Neural cell (in vitro differentiated cells): ENCODE measurements around the gene FOXN1. TPM values are rescaled to one million over a fixed set of nuclear protein-coding genes. Genes with fewer than 3 reads are reported as not detected.
A peak's percentile ranks its signal among the peaks of the same experiment; 100 is the strongest.

Source experiments
- H2AFZ ChIP-seq: fragments of 200-600, 300-800 bp; sonication (generic), shearing (Covaris generic); 2 replicates; pipeline ENCODE4 v1.6.0; 2014; ENCODE audit warnings: low read depth, mild to moderate bottlenecking, antibody characterized with exemption, low read length, moderate library complexity
- H3F3A ChIP-seq: fragments of 200-600 bp; shearing (Covaris generic); 2 replicates; pipeline ENCODE4 v1.6.1; 2016; ENCODE audit warnings: mild to moderate bottlenecking, moderate library complexity, mixed read lengths, antibody characterized with exemption, low read length; ENCODE audit not compliant: insufficient read depth, poor library complexity, severe bottlenecking
- H3K27ac ChIP-seq: fragments of 200-600, 300-800 bp; sonication (generic), shearing (Covaris generic); 2 replicates; pipeline ENCODE4 v1.5.1; 2014; ENCODE audit warnings: mild to moderate bottlenecking, low read length, moderate library complexity
- H3K27me3 ChIP-seq: fragments of 300-800, 200-600 bp; sonication (generic), shearing (Covaris generic); 2 replicates; pipeline ENCODE4 v1.6.0; 2014; ENCODE audit warnings: mild to moderate bottlenecking, low read depth, low read length, moderate library complexity; ENCODE audit not compliant: insufficient read depth
- H3K36me3 ChIP-seq: fragments of 300-800, 200-600 bp; sonication (generic), shearing (Covaris generic); 2 replicates; pipeline ENCODE4 v1.5.1; 2014; ENCODE audit warnings: mild to moderate bottlenecking, antibody characterized with exemption, low read length, moderate library complexity; ENCODE audit not compliant: insufficient read depth
- H3K4me2 ChIP-seq: fragments of 300-800, 200-600 bp; sonication (generic), shearing (Covaris generic); 2 replicates; pipeline ENCODE4 v1.6.0; 2014; ENCODE audit warnings: mild to moderate bottlenecking, low read length
- H3K4me3 ChIP-seq: fragments of 300-800, 200-600 bp; sonication (generic), shearing (Covaris generic); 2 replicates; pipeline ENCODE4 v1.5.1; 2014; ENCODE audit warnings: mild to moderate bottlenecking, low read length, moderate library complexity
- H3K79me2 ChIP-seq: fragments of 200-600 bp; shearing (Covaris generic); replicated peaks from 2 replicates; pipeline ENCODE4 v1.6.0; 2014; ENCODE audit warnings: mild to moderate bottlenecking, low read length, moderate library complexity; ENCODE audit not compliant: insufficient read depth
- H3K9ac ChIP-seq: fragments of 300-800, 200-600 bp; sonication (generic), shearing (Covaris generic); 2 replicates; pipeline ENCODE4 v1.6.1; 2016; ENCODE audit warnings: mild to moderate bottlenecking, low read length, mixed read lengths
- H3K9me2 ChIP-seq: fragments of 200-600 bp; shearing (Covaris generic); 2 replicates; pipeline ENCODE4 v1.6.1; 2016; ENCODE audit warnings: mild to moderate bottlenecking, low read length, mixed read lengths; ENCODE audit not compliant: insufficient read depth
- H3K9me3 ChIP-seq: fragments of 200-600, 300-800 bp; sonication (generic), shearing (Covaris generic); 2 replicates; pipeline ENCODE4 v1.6.1; 2016; ENCODE audit warnings: mild to moderate bottlenecking, mixed run types, low read length, moderate library complexity, mixed read lengths
- H4K20me1 ChIP-seq: fragments of 200-600 bp; shearing (Covaris generic); 2 replicates; pipeline ENCODE4 v1.6.1; 2016; ENCODE audit warnings: mild to moderate bottlenecking, mixed run types; ENCODE audit not compliant: insufficient read depth
- EP300 ChIP-seq: fragments of 450-650 bp; conservative IDR thresholded peaks from 2 replicates; pipeline ENCODE4 v1.6.1; 2014; ENCODE audit warnings: antibody characterized with exemption, mild to moderate bottlenecking, moderate library complexity; ENCODE audit not compliant: poor library complexity, severe bottlenecking
- EZH2 ChIP-seq: fragments of 200-600, 300-800 bp; shearing (Covaris generic), sonication (generic); IDR thresholded peaks from 2 replicates; pipeline ENCODE4 v1.6.1; 2014; ENCODE audit warnings: antibody characterized with exemption, low read length, borderline replicate concordance, mild to moderate bottlenecking; ENCODE audit not compliant: insufficient read depth, poor library complexity, severe bottlenecking
- MXI1 ChIP-seq: fragments of 450-650 bp; conservative IDR thresholded peaks from 2 replicates; pipeline ENCODE4 v1.6.1; 2014; ENCODE audit warnings: antibody characterized with exemption, mild to moderate bottlenecking; ENCODE audit not compliant: poor library complexity, severe bottlenecking
- POLR2AphosphoS5 ChIP-seq: IDR thresholded peaks from 2 replicates; pipeline ENCODE4 v1.6.1; 2012
- RAD21 ChIP-seq: fragments of 450-650 bp; conservative IDR thresholded peaks from 2 replicates; pipeline ENCODE4 v1.6.1; 2014; ENCODE audit warnings: antibody characterized with exemption, mild to moderate bottlenecking, moderate library complexity
- SMC3 ChIP-seq: fragments of 450-650 bp; conservative IDR thresholded peaks from 2 replicates; pipeline ENCODE4 v1.6.1; 2014; ENCODE audit warnings: antibody characterized with exemption, mild to moderate bottlenecking, moderate library complexity; ENCODE audit not compliant: poor library complexity
- TAF1 ChIP-seq: IDR thresholded peaks from 2 replicates; pipeline ENCODE4 v1.6.1; 2012; ENCODE audit warnings: low read depth
- polyA plus RNA-seq: library from polyadenylated mRNA; depleted of rRNA; stranded (reverse); fragments of >200 nt; gene quantifications from 2 replicates; pipeline ENCODE4 v1.2.3, GENCODE V29; 2014
- TF ChIP-seq, protein P1 (sequence below): fragments of 450-650 bp; IDR thresholded peaks from 2 replicates; pipeline ENCODE4 v1.5.1; 2014; ENCODE audit warnings: antibody characterized with exemption, mild to moderate bottlenecking, moderate library complexity; ENCODE audit not compliant: poor library complexity, severe bottlenecking
- TF ChIP-seq, protein P2 (sequence below): IDR thresholded peaks from 2 replicates; pipeline ENCODE4 v1.6.1; 2012; ENCODE audit warnings: borderline replicate concordance

Gene FOXN1
- polyA plus RNA-seq, 1 donor from 2014 or later: not detected

- no peak overlapping the region for H3K9ac ChIP-seq
- no peaks in the 10 kb centered on the region for H3K9me2 ChIP-seq
- H3K36me3 ChIP-seq: no peaks in the 10 kb centered on the region
- no peaks in the 10 kb centered on the region for H3K27me3 ChIP-seq
- H3K27ac ChIP-seq: no peak overlapping the region
- H3K4me3 ChIP-seq: no peak overlapping the region
- H3K79me2 ChIP-seq: no peaks in the 10 kb centered on the region
- no peaks in the 10 kb centered on the region for H3K9me3 ChIP-seq
- H3F3A ChIP-seq: no peaks in the 10 kb centered on the region
- TF ChIP-seq EZH2 (no peak), SMC3 (peak; percentile 88), RAD21 (peak; percentile 83)
- TF ChIP-seq, protein P1, sequence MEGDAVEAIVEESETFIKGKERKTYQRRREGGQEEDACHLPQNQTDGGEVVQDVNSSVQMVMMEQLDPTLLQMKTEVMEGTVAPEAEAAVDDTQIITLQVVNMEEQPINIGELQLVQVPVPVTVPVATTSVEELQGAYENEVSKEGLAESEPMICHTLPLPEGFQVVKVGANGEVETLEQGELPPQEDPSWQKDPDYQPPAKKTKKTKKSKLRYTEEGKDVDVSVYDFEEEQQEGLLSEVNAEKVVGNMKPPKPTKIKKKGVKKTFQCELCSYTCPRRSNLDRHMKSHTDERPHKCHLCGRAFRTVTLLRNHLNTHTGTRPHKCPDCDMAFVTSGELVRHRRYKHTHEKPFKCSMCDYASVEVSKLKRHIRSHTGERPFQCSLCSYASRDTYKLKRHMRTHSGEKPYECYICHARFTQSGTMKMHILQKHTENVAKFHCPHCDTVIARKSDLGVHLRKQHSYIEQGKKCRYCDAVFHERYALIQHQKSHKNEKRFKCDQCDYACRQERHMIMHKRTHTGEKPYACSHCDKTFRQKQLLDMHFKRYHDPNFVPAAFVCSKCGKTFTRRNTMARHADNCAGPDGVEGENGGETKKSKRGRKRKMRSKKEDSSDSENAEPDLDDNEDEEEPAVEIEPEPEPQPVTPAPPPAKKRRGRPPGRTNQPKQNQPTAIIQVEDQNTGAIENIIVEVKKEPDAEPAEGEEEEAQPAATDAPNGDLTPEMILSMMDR: peak; percentile 87
- H4K20me1 ChIP-seq: no peaks in the 10 kb centered on the region
- no peak overlapping the region for H2AFZ ChIP-seq
- no peak overlapping the region for H3K4me2 ChIP-seq
Measured at GRCh38 chr17:28494445-28495188, 11.5 kb upstream of the FOXN1 start.

DNA sequence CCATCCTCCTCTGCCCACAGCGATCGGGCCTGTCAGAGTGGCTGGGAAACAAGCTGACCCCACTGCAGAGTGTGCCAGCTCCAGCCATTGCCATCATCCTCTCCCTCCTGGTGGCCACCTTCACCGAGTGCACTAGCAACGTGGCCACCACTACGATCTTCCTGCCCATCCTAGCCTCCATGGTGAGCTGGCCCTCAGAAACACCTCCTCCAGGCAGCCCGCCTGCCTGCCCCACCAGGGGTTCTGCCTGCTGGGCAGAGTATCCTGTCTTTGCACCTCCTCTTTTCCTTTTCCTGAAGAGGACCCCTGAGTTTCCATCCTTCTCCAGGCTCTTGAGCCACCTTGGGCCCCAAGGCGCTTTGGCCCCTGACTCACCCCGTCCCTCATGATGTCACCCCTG lies 10.5 kb upstream of the FOXN1 start:
- no peak overlapping the region for H3K27ac ChIP-seq
- TF ChIP-seq RAD21 (no peak), SMC3 (no peak), MXI1 (no peak), TAF1 (no peak), EP300 (no peak), POLR2AphosphoS5 (no peak)
- TF ChIP-seq, protein P2, sequence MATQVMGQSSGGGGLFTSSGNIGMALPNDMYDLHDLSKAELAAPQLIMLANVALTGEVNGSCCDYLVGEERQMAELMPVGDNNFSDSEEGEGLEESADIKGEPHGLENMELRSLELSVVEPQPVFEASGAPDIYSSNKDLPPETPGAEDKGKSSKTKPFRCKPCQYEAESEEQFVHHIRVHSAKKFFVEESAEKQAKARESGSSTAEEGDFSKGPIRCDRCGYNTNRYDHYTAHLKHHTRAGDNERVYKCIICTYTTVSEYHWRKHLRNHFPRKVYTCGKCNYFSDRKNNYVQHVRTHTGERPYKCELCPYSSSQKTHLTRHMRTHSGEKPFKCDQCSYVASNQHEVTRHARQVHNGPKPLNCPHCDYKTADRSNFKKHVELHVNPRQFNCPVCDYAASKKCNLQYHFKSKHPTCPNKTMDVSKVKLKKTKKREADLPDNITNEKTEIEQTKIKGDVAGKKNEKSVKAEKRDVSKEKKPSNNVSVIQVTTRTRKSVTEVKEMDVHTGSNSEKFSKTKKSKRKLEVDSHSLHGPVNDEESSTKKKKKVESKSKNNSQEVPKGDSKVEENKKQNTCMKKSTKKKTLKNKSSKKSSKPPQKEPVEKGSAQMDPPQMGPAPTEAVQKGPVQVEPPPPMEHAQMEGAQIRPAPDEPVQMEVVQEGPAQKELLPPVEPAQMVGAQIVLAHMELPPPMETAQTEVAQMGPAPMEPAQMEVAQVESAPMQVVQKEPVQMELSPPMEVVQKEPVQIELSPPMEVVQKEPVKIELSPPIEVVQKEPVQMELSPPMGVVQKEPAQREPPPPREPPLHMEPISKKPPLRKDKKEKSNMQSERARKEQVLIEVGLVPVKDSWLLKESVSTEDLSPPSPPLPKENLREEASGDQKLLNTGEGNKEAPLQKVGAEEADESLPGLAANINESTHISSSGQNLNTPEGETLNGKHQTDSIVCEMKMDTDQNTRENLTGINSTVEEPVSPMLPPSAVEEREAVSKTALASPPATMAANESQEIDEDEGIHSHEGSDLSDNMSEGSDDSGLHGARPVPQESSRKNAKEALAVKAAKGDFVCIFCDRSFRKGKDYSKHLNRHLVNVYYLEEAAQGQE: no peak
- TF ChIP-seq, protein P1: no peak
- no peak overlapping the region for H2AFZ ChIP-seq
- no peaks in the 10 kb centered on the region for H3K9me2 ChIP-seq
- no peaks in the 10 kb centered on the region for H3F3A ChIP-seq
- no peaks in the 10 kb centered on the region for H4K20me1 ChIP-seq
- no peak overlapping the region for H3K4me2 ChIP-seq
- H3K27me3 ChIP-seq: no peaks in the 10 kb centered on the region
- no peak overlapping the region for H3K9ac ChIP-seq
- H3K79me2 ChIP-seq: no peaks in the 10 kb centered on the region
- no peaks in the 10 kb centered on the region for H3K9me3 ChIP-seq
- no peak overlapping the region for H3K4me3 ChIP-seq
- H3K36me3 ChIP-seq: no peaks in the 10 kb centered on the region
